ENCODE measurements around the gene RTN4IP1. TPM values are rescaled to one million over a fixed set of nuclear protein-coding genes. Genes with fewer than 3 reads are reported as not detected.

Gene RTN4IP1
- total RNA-seq, 8 experiments from 2014 or later = 6.6 to 11.4 (median 8.3) TPM

- H3K4me1 ChIP-seq (replicated peaks in 1 of 2) = no peaks in the 10 kb centered on the region
- no peak overlapping the region for H3K4me3 ChIP-seq
- WGBS, 10 experiments = 0 to 67% (median 10%) methylated on average over 1 of the region's 1 CpG; no CpG with 5 or more reads in 2 of the 10 experiments
- in situ Hi-C loops (cut with MboI; ENCODE audit: low pct_unique_long_range_greater_than_20kb in 2 of 9, low sequenced_read_pairs in 9 of 9, unreplicated experiment in 9 of 9) = no loop called here
- no peak for ATAC-seq (replicated peaks in 6 of 8)
- no peak overlapping the region for H3K27ac ChIP-seq
Measured at GRCh38 chr6:106534004-106534403, 95.3 kb downstream of the RTN4IP1 start.

- ATAC-seq (replicated peaks in 6 of 8) = peak in 3 of 8 experiments; percentile 50 to 83 (median 80)
- 0 to 100% (median 51%) methylated on average over 1 to 3 of the region's 5 CpGs; no CpG with 5 or more reads in 2 of the 10 experiments for WGBS, 10 experiments
- Histone ChIP-seq H3K4me3 (no peak overlapping the region), H3K27ac (no peak overlapping the region), H3K4me1 (replicated peaks in 1 of 2) (no peaks in the 10 kb centered on the region)
- in situ Hi-C loops (cut with MboI; ENCODE audit: low pct_unique_long_range_greater_than_20kb in 2 of 9, low sequenced_read_pairs in 9 of 9, unreplicated experiment in 9 of 9) = no loop called here
Measured at GRCh38 chr6:106533054-106533453, 96.2 kb downstream of the RTN4IP1 start.

- no peak overlapping the region for H3K4me3 ChIP-seq
- ATAC-seq (replicated peaks in 6 of 8) = peak in 2 of 8 experiments; percentile 21 to 25
Measured at GRCh38 chr6:106530502-106530901, 98.8 kb downstream of the RTN4IP1 start.

GRCh38 chr6:106530026-106530425, 99.3 kb downstream of the RTN4IP1 start:
- in situ Hi-C loops (cut with MboI; ENCODE audit: low pct_unique_long_range_greater_than_20kb in 2 of 9, low sequenced_read_pairs in 9 of 9, unreplicated experiment in 9 of 9) = no loop called here
- no peaks in the 10 kb centered on the region for H3K4me1 ChIP-seq (replicated peaks in 1 of 2)
- no peak for ATAC-seq (replicated peaks in 6 of 8)
- 0 to 100% (median 100%) methylated on average over 1 of the region's 1 CpG; no CpG with 5 or more reads in 1 of the 10 experiments for WGBS, 10 experiments
- no peak overlapping the region for H3K27ac ChIP-seq
- H3K4me3 ChIP-seq = no peak overlapping the region

More at GRCh38 chr6:106530502-106530901, 98.8 kb downstream of the RTN4IP1 start:
- WGBS, 10 experiments = 0 to 100% (median 76%) methylated on average over 1 of the region's 1 CpG; no CpG with 5 or more reads in 2 of the 10 experiments
- no peaks in the 10 kb centered on the region for H3K4me1 ChIP-seq (replicated peaks in 1 of 2)
- in situ Hi-C loops (cut with MboI; ENCODE audit: low pct_unique_long_range_greater_than_20kb in 2 of 9, low sequenced_read_pairs in 9 of 9, unreplicated experiment in 9 of 9) = no loop called here
- H3K27ac ChIP-seq = no peak overlapping the region

GRCh38 chr6:106529438-106529837, 99.9 kb downstream of the RTN4IP1 start:
- H3K27ac ChIP-seq = no peak overlapping the region
- in situ Hi-C loops (cut with MboI; ENCODE audit: low pct_unique_long_range_greater_than_20kb in 2 of 9, low sequenced_read_pairs in 9 of 9, unreplicated experiment in 9 of 9) = no loop called here
- ATAC-seq (replicated peaks in 6 of 8) = no peak
- WGBS, 10 experiments = 50 to 87% (median 68%) methylated on average over 1 to 3 of the region's 3 CpGs; no CpG with 5 or more reads in 3 of the 10 experiments
- no peaks in the 10 kb centered on the region for H3K4me1 ChIP-seq (replicated peaks in 1 of 2)
- H3K4me3 ChIP-seq = no peak overlapping the region

- in situ Hi-C loops (cut with MboI; ENCODE audit: low pct_unique_long_range_greater_than_20kb in 2 of 9, low sequenced_read_pairs in 9 of 9, unreplicated experiment in 9 of 9) = no loop called here
- Histone ChIP-seq H3K27ac (no peak overlapping the region), H3K4me3 (no peak overlapping the region), H3K4me1 (replicated peaks in 1 of 2) (no peaks in the 10 kb centered on the region)
- no peak for ATAC-seq (replicated peaks in 6 of 8)
- 66 to 100% (median 85%) methylated on average over 1 to 2 of the region's 2 CpGs for WGBS, 10 experiments
Measured at GRCh38 chr6:106528521-106528920, 100.8 kb downstream of the RTN4IP1 start.

GRCh38 chr6:106527979-106528378, 101.3 kb downstream of the RTN4IP1 start:
- H3K4me1 ChIP-seq (replicated peaks in 1 of 2) = no peaks in the 10 kb centered on the region
- H3K4me3 ChIP-seq = no peak overlapping the region
- WGBS, 10 experiments = 5 to 100% (median 49%) methylated on average over 1 to 3 of the region's 3 CpGs
- ATAC-seq (replicated peaks in 6 of 8) = peak in 2 of 8 experiments; percentile 59 to 89
- no peak overlapping the region for H3K27ac ChIP-seq
- in situ Hi-C loops (cut with MboI; ENCODE audit: low pct_unique_long_range_greater_than_20kb in 2 of 9, low sequenced_read_pairs in 9 of 9, unreplicated experiment in 9 of 9) = no loop called here

- Histone ChIP-seq H3K27ac (no peak overlapping the region), H3K4me3 (no peak overlapping the region), H3K4me1 (replicated peaks in 1 of 2) (no peaks in the 10 kb centered on the region)
- no peak for ATAC-seq (replicated peaks in 6 of 8)
- WGBS, 10 experiments = 43 to 100% (median 83%) methylated on average over 1 to 2 of the region's 2 CpGs; no CpG with 5 or more reads in 1 of the 10 experiments
- in situ Hi-C loops (cut with MboI; ENCODE audit: low pct_unique_long_range_greater_than_20kb in 2 of 9, low sequenced_read_pairs in 9 of 9, unreplicated experiment in 9 of 9) = no loop called here
Measured at GRCh38 chr6:106527117-106527516, 102.2 kb downstream of the RTN4IP1 start.

GRCh38 chr6:106525882-106526275, 103.4 kb downstream of the RTN4IP1 start:
- in situ Hi-C loops (cut with MboI; ENCODE audit: low pct_unique_long_range_greater_than_20kb in 2 of 9, low sequenced_read_pairs in 9 of 9, unreplicated experiment in 9 of 9) = no loop called here
- WGBS, 10 experiments = 89 to 100% (median 100%) methylated on average over 1 of the region's 1 CpG; no CpG with 5 or more reads in 2 of the 10 experiments
- no peak for ATAC-seq (replicated peaks in 6 of 8)
- no peaks in the 10 kb centered on the region for H3K4me1 ChIP-seq (replicated peaks in 1 of 2)
- H3K27ac ChIP-seq = no peak overlapping the region
- H3K4me3 ChIP-seq = no peak overlapping the region

- WGBS, 10 experiments = 48 to 86% (median 68%) methylated on average over 3 to 7 of the region's 7 CpGs
- Histone ChIP-seq H3K27ac (no peak overlapping the region), H3K4me1 (replicated peaks in 1 of 2) (no peaks in the 10 kb centered on the region), H3K4me3 (no peak overlapping the region)
- in situ Hi-C loops (cut with MboI; ENCODE audit: low pct_unique_long_range_greater_than_20kb in 2 of 9, low sequenced_read_pairs in 9 of 9, unreplicated experiment in 9 of 9) = no loop called here
- ATAC-seq (replicated peaks in 6 of 8) = no peak
Measured at GRCh38 chr6:106525107-106525881, 104.0 kb downstream of the RTN4IP1 start.

- WGBS, 10 experiments = 60 to 100% (median 91%) methylated on average over 2 to 6 of the region's 6 CpGs
- no peaks in the 10 kb centered on the region for H3K4me1 ChIP-seq (replicated peaks in 1 of 2)
- in situ Hi-C loops (cut with MboI; ENCODE audit: low pct_unique_long_range_greater_than_20kb in 2 of 9, low sequenced_read_pairs in 9 of 9, unreplicated experiment in 9 of 9) = no loop called here
- no peak for ATAC-seq (replicated peaks in 6 of 8)
- H3K27ac ChIP-seq = no peak overlapping the region
- H3K4me3 ChIP-seq = no peak overlapping the region
Measured at GRCh38 chr6:106522562-106523250, 106.6 kb downstream of the RTN4IP1 start.
